Measurements from ENCODE around the gene TAF3.

TAF3 gene

GRCh38 chr10:8060010-8060703 is 241.9 kb downstream of the TAF3 start:
- H3K36me3 ChIP-seq (ENCODE audit: control insufficient read depth, insufficient read depth, low read length): no peaks in the 10 kb centered on the region
- H3K4me1 ChIP-seq (ENCODE audit: control insufficient read depth, insufficient read depth, low read length): no peaks in the 10 kb centered on the region
- H3K9ac ChIP-seq (ENCODE audit: low read length): no peak overlapping the region
- no peak overlapping the region for H3K4me3 ChIP-seq (ENCODE audit: low read length)
- H3K27me3 ChIP-seq (ENCODE audit: control insufficient read depth, insufficient read depth, low read length): peaks cover 6% of the 10 kb centered on the region
- no peak overlapping the region for H3K27ac ChIP-seq (ENCODE audit: low read depth, low read length)

GRCh38 chr10:8060704-8061121 is 242.4 kb downstream of the TAF3 start:
- Histone ChIP-seq H3K4me1 (ENCODE audit: control insufficient read depth, insufficient read depth, low read length) (no peaks in the 10 kb centered on the region), H3K4me3 (ENCODE audit: low read length) (no peak overlapping the region), H3K27me3 (ENCODE audit: control insufficient read depth, insufficient read depth, low read length) (peaks cover 6% of the 10 kb centered on the region), H3K9ac (ENCODE audit: low read length) (no peak overlapping the region), H3K36me3 (ENCODE audit: control insufficient read depth, insufficient read depth, low read length) (no peaks in the 10 kb centered on the region), H3K27ac (ENCODE audit: low read depth, low read length) (no peak overlapping the region)

GRCh38 chr10:8061274-8062211 is 243.2 kb downstream of the TAF3 start:
- no peaks in the 10 kb centered on the region for H3K36me3 ChIP-seq (ENCODE audit: control insufficient read depth, insufficient read depth, low read length)
- no peak overlapping the region for H3K9ac ChIP-seq (ENCODE audit: low read length)
- H3K4me3 ChIP-seq (ENCODE audit: low read length): no peak overlapping the region
- no peaks in the 10 kb centered on the region for H3K4me1 ChIP-seq (ENCODE audit: control insufficient read depth, insufficient read depth, low read length)
- H3K27ac ChIP-seq (ENCODE audit: low read depth, low read length): no peak overlapping the region
- H3K27me3 ChIP-seq (ENCODE audit: control insufficient read depth, insufficient read depth, low read length): peaks cover 6% of the 10 kb centered on the region

- H3K27me3 ChIP-seq (ENCODE audit: control insufficient read depth, insufficient read depth, low read length): peaks cover 6% of the 10 kb centered on the region
- no peak overlapping the region for H3K27ac ChIP-seq (ENCODE audit: low read depth, low read length)
- no peaks in the 10 kb centered on the region for H3K36me3 ChIP-seq (ENCODE audit: control insufficient read depth, insufficient read depth, low read length)
- no peak overlapping the region for H3K9ac ChIP-seq (ENCODE audit: low read length)
- no peak overlapping the region for H3K4me3 ChIP-seq (ENCODE audit: low read length)
- H3K4me1 ChIP-seq (ENCODE audit: control insufficient read depth, insufficient read depth, low read length): no peaks in the 10 kb centered on the region
Measured at GRCh38 chr10:8063128-8063908, 245.0 kb downstream of the TAF3 start.

GRCh38 chr10:8063935-8064334 is 245.6 kb downstream of the TAF3 start:
- Histone ChIP-seq H3K27me3 (ENCODE audit: control insufficient read depth, insufficient read depth, low read length) (peaks cover 6% of the 10 kb centered on the region), H3K27ac (ENCODE audit: low read depth, low read length) (no peak overlapping the region), H3K9ac (ENCODE audit: low read length) (no peak overlapping the region), H3K36me3 (ENCODE audit: control insufficient read depth, insufficient read depth, low read length) (no peaks in the 10 kb centered on the region), H3K4me1 (ENCODE audit: control insufficient read depth, insufficient read depth, low read length) (no peaks in the 10 kb centered on the region), H3K4me3 (ENCODE audit: low read length) (no peak overlapping the region)

GRCh38 chr10:8064436-8064835 is 246.1 kb downstream of the TAF3 start:
- Histone ChIP-seq H3K4me1 (ENCODE audit: control insufficient read depth, insufficient read depth, low read length) (no peaks in the 10 kb centered on the region), H3K9ac (ENCODE audit: low read length) (no peak overlapping the region), H3K36me3 (ENCODE audit: control insufficient read depth, insufficient read depth, low read length) (no peaks in the 10 kb centered on the region), H3K27me3 (ENCODE audit: control insufficient read depth, insufficient read depth, low read length) (peaks cover 6% of the 10 kb centered on the region), H3K27ac (ENCODE audit: low read depth, low read length) (no peak overlapping the region), H3K4me3 (ENCODE audit: low read length) (no peak overlapping the region)

GRCh38 chr10:8065651-8066050 is 247.3 kb downstream of the TAF3 start:
- no peaks in the 10 kb centered on the region for H3K4me1 ChIP-seq (ENCODE audit: control insufficient read depth, insufficient read depth, low read length)
- peaks cover 6% of the 10 kb centered on the region for H3K27me3 ChIP-seq (ENCODE audit: control insufficient read depth, insufficient read depth, low read length)
- no peak overlapping the region for H3K9ac ChIP-seq (ENCODE audit: low read length)
- H3K36me3 ChIP-seq (ENCODE audit: control insufficient read depth, insufficient read depth, low read length): no peaks in the 10 kb centered on the region
- H3K4me3 ChIP-seq (ENCODE audit: low read length): no peak overlapping the region
- no peak overlapping the region for H3K27ac ChIP-seq (ENCODE audit: low read depth, low read length)

- Histone ChIP-seq H3K27ac (ENCODE audit: low read depth, low read length) (no peak overlapping the region), H3K36me3 (ENCODE audit: control insufficient read depth, insufficient read depth, low read length) (no peaks in the 10 kb centered on the region), H3K27me3 (ENCODE audit: control insufficient read depth, insufficient read depth, low read length) (peaks cover 6% of the 10 kb centered on the region), H3K4me3 (ENCODE audit: low read length) (no peak overlapping the region), H3K4me1 (ENCODE audit: control insufficient read depth, insufficient read depth, low read length) (no peaks in the 10 kb centered on the region), H3K9ac (ENCODE audit: low read length) (no peak overlapping the region)
Measured at GRCh38 chr10:8066124-8066523, 247.8 kb downstream of the TAF3 start.
